Inflammatory macrophage treated with lipopolysaccharide for 1 hour (primary cell): ENCODE results near the gene PTPRN2.
"Not testable (repeated sequence)": the region's sequence is repeated elsewhere in the genome, so short reads cannot be mapped to it uniquely, and the experiment has no call there.

ENCODE experiments used
- DNase-seq, 2 donors: peaks; one replicate each; pipeline ENCODE4 v3.0.0-alpha.2; 2020 to 2022

Gene PTPRN2

DNA sequence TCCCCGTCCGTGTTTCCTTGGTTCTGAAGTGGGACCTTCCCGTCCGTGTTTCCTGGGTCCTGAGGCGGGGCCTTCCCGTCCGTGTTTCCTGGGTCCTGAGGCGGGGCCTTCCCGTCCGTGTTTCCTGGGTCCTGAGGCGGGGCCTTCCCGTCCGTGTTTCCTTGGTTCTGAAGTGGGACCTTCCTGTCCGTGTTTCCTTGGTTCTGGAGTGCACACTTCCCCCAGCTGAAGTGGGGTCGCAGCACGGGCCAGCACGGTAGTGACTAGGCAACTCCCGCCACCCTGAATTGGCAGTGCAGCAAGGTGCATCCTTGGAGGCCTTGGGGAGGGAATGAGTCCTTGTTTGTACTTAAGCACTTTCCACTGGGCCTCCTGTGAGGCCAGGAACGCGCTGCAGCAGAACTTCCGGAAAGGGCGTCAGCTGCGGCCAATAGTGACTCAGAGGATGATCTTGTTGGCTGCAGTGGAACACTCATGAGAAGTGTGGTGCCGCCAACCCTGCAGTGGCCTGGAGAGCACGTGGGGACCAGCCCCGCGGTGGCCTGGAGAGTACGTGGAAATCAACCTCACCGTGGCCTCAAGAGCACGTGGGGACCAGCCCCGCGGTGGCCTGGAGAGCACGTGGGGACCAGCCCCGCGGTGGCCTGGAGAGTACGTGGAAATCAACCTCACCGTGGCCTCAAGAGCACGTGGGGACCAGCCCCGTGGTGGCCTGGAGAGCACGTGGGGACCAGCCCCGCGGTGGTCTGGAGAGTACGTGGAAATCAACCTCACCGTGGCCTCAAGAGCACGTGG, 685.6 kb downstream of the PTPRN2 start:
- DNase-seq, result not testable (repeated sequence)

DNA sequence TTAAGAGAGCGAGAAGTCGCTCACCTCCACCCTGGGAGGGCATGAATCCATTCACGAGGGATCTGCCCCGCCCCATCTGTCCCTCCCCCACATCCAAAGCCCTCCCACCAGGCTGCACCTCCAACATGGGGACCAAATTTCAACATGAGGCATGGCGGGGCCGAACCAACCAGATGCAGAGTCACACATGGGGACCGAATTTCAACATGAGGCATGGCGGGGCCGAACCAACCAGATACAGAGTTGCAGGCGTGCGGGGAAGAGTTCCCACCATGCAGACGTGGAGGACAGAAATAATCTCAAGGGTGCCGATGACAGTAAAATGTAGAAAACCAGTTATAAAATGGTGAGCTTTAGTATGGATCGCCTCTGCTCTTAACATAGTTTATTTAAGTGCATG, 686.5 kb downstream of the PTPRN2 start:
- no peak for DNase-seq

DNA sequence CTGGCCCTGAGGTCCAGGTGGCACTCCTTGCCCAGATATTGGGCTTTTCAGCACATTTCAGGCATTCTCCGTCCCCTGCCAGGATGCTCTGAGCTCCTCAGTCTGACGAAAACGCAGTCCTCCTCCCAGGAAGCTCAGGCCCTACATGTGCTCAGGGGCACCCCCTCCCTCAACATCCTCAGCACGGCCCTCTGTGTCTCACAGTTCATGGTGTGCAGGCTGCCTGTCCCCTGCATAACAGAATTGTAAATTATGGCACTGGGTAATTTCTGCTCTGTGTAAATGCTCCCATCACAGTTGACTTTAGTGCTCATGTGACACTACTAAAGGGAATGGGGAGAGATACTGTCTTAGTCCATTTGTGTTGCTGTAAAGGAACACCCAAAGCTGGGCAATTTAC, 687.1 kb downstream of the PTPRN2 start:
- no peak for DNase-seq

DNA sequence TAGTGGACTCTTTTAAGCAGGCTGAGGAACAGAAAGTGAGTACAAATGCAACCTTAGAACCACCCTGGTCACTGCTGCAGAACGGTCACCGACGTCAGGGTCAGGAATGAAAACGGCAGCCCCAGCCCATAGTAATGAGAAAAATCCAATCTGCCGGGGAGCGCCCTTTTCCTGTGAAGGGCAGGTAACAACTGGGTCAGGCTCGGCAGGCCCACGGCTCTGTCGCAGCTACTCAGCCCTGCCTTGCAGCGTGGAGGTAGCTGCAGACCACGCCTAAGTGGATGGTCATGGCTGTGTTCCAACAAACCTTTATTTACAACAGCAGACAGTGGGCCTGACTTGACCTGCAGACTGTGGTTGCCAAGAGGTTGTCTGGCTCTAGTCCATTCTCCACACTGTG, 687.6 kb downstream of the PTPRN2 start:
- DNase-seq, result no peak

DNA sequence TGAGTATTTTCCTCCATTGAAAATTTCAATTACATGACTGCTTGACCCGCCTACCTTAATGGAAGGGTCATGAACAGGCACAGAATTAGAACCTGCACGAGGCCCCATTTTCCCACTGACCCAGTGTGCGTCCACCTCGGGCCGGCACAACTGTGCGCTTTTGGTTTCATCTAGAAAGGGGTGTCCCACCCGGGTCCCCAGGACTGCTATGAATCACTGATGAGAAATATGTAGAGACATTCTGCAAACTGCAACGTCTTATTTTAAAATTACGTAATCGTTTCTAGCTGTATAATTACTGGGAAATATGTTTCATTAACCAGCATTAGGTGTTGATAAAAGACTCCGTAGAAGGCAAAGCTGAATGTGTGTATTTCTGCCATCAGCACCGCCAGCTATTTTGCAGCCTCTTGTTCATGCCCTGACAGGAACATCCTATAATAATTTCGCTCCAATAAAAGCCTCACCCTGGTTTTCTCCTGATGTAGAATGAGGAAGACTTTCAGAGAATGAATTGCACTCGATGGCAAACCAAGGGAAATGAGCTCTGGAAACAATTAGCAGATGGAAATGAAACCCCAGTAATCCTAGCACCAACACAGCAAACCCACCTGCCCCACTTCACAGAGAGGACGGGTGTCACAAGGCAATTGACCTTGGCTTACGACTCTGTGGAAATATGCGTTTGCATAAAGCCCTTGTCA, 688.7 kb downstream of the PTPRN2 start:
- no peak for DNase-seq

DNA sequence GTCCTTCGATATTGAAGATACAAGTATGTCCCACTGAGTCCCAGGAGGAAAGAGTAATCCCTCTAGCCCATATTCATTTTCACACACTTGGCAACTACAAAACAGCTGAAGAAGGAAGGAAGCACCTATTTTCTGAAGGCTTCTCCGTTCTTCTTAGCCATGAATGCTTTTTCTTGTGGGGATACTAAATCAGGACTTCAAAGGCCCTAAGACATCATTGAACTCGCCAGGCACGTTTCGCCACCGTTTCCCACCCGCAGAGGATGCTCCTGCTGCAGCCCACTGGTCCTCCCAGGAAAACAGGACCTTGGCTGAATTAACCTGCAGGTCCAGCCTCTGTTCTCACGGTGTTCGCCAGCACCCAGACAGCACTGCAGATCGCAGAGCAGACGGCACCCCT, 689.4 kb downstream of the PTPRN2 start:
- no peak for DNase-seq

DNA sequence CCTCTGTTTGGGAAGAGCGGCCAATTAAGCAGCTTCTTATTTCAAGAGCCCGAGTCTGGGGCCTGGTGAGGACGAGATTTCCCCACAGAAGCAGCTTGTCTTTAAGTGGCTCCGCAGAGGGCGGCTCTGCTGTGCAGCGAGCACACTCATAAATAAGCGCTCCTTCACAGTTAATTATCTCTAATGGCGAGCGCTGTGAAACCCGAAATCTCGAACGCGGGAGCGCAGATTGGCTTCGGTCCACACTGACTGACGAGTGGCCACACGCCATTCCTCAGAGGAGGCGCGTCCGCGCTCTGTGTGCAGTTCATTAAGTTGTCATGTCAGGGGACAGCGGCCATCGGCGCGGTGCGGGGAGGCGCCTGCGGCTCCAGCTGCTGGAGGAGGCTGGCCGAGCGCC, 689.9 kb downstream of the PTPRN2 start:
- DNase-seq, result no peak

DNA sequence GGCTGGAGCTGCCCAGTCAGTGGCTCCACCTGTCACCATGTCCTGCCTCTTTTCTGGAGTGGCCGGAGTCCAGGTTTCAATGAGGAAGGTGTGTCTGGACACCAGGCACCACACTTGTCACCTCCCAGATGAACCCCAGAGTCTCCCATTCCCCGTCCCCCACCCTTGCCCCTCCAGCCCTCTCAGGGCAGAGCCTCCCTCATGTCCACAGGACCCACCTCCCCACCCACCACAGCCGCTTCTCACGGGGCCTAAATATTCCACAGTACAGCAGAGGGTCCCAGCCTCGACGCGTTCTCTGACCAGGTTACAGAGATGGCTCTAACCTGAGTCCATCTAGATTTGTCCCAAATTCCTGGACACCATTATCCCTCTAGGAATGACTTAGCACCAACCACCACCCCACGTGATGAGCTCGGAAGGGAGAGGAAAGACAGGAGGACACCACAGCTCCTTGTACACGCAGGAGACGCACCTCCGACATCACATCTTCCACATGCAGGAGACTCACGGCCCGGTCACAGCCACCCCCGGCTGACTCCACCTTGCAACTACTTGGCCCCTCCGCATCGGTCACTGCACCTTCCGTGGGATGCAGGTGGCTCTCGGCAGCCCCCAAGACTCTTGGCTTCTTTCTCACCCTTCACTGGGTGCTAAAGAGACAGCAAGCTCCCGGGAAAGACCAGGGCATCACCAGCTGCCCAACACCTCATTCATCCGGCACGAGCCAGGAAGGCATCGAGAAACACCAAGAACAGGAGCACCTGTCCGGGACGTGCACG, 690.7 kb downstream of the PTPRN2 start:
- no peak for DNase-seq

DNA sequence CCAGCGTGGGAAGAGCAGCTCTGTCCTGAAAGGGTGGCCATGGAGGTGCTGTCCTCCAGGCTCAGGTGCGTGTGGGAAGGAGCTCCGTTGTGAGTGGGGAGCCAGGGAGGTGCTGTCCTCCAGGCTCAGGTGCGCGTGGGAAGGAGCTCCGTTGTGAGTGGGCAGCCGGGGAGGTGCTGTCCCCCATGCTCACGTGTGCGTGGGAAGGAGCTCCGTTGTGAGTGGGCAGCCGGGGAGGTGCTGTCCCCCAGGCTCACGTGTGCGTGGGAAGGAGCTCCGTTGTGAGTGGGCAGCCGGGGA, 691.3 kb downstream of the PTPRN2 start:
- not testable (repeated sequence) for DNase-seq

DNA sequence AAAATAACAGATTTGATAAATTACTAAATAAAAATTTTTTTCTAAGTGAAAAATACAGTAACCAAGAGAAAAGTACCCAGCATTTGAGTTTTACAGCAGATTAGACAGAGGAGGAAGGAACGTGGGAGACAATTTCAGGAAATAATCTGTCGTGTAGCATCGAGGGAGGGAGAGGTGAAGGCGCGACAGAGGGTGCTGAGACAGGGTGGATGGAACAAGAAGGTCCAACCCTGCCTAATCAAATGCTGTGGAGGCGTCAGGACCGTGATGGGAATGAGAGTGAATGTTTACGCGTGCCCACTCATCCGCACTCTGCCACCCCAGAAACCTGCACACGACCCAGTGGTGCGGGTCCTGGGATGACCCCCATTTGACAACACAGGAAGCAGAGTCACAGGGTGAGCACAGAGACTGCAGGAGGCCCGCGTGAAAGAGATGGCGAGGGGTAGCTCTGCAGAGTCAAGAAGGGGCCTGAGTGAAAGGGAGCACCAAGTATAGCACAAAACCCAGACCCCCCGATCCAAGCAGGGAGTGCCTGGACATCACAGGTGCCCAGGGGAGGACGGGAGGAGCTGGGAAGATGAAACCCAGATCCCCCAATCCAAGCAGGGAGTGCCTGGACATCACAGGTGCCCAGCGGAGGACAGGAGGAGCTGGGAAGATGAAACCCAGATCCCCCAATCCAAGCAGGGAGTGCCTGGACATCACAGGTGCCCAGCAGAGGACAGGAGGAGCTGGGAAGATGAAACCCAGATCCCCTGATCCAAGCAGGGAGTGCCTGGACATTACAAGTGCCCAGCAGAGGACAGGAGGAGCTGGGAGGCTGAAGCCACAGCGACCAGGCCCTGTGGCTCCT, 691.9 kb downstream of the PTPRN2 start:
- DNase-seq, result no peak

DNA sequence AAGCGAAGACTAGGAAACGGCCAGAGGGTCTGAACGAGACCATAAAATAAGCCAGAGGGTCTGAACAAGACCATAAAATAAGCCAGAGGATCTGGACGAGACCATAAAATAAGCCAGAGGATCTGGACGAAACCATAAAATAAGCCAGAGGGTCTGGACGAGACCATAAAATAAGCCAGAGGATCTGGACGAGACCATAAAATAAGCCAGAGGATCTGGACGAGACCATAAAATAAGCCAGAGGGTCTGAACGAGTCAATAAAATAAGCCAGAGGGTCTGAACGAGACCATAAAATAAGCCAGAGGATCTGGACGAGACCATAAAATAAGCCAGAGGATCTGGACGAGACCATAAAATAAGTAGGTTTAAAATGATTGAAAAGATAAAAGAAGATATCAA, 692.5 kb downstream of the PTPRN2 start:
- DNase-seq, result not testable (repeated sequence)

DNA sequence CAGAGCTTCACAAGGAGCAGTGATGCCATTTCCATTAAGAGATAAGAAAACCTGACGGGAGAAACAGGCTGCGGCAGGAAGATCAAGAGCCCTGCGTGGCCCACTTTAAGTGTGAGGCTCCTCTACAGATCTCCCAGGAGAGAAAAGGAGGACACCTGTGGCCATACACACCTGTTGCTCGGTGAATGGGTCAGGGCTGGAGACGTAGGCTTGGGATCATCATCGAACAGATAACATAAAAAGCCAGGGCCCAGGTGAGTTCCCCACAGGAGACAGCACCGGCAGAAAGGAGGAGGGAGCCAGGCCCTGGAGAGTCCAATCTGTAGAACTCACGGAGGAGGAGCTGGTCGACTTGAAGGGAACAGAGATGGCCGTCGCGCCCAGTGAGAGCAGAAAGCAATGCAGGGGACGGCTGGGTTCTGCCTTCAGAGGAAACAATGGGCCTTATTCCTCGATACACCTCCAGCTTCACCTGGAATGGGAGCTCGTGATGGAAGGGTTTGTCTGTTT, 694.0 kb downstream of the PTPRN2 start:
- DNase-seq, result no peak

DNA sequence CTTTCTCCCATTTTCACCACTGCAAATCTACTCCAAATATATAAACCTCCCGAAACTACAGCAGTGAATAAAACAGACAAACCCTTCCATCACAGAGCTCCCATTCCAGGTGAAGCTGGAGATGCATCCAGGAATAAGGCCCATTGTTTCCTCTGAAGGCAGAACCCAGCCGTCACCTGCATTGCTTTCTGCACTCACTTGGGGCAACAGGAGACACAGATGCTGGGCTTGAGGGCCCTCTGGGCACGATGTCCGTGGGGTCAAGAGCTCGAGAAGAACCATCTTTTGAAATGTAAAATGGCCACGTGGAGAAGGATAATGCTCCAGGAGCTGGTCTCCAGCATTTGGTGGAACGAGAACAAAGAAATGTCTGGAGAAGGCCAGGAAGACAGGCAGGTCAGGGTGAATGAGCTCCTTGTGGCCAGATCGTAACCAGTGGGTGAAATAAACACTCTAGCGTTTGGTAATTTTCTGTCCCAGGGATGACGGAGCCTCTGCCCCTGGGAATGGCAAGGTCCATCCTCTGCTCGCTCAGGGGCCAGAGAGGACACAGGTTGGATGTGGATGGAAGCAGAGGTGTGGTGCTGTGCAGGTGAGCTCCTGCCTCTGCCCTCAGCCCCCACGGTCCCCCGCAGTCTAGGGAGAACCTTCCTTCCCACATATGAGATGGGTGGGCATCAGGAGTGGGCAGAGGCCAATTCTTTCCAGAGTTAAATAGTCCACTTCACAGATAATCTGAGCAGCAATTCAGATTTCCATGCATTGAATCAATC, 694.7 kb downstream of the PTPRN2 start:
- DNase-seq, result no peak

DNA sequence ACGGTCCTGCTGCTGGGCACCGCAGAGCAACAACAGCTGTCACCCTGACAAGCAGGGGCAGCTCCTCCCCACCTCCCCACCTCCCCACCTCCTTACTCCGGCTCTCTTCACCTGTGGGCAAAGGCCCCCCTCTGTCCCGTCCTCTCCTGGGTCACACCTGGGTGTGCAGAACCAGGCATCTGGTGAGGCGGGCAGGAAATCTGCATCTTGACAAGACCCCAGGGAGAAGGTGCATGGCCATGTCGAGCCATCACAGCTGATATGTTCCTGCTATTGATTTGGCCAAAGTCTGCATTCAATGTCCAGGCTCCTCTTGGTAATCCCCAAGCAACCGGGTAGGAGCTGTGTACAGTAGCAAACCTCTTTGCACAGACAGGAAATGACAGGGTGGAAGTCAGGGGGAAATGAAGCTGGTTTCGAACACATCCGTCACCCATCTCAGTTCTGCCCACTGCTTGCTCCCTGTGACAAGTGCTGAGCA, 696.7 kb downstream of the PTPRN2 start:
- DNase-seq, result no peak

DNA sequence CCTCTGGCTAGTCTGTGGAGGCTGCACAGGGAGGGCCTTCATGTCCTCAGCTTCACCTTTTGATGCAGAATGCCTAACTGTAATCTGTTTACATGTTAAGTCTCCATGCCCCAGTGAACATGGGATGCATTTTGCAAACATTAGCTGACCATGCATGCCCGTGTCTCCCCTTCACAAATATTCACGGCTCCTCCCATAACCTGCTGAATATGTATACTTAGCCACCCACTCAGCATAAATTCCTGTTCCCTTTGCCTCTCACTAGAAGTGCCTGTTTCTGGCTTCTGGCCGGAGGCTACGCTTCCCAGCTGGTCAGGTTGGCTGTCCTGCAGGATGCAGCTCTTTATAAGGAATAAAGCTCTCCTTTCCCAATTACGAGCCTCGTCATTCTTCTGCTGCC, 698.1 kb downstream of the PTPRN2 start:
- DNase-seq, result no peak

DNA sequence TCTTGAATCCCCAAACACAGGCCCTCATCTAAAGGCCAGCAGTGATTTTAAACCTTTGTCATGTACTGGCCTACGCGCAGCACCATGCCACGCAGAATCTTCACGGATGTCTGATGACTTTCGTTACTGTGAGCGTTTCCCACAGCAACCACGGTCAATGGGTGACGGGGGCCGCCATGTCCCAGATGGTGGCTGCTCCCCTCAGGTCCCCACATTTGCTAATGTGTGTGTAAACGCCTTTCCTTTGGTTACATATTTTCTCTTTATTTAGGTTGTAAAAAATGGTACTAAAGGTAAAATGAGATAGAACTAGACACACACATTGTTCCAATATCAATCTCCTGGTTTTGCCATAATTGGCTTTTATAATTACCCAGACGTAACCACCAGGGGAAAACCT, 699.0 kb downstream of the PTPRN2 start:
- no peak for DNase-seq

DNA sequence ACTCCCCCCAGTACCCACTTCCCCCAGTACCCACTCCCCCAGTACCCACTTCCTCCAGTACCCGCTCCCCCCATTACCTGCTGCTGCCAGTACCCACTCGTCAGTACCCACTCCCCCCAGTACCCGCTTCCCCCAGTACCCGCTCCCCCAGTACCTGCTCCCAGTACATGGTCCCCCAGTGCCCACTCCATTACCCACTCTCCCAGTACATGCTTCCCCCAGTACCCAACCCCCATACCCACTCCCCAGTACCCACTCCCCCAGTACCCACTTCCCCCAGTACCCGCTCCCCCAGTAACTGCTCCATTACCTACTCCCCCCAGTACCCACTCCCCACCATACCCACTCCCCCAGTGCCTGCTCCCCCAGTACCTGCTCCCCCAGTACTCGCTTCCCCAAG, 700.2 kb downstream of the PTPRN2 start:
- DNase-seq, result no peak

DNA sequence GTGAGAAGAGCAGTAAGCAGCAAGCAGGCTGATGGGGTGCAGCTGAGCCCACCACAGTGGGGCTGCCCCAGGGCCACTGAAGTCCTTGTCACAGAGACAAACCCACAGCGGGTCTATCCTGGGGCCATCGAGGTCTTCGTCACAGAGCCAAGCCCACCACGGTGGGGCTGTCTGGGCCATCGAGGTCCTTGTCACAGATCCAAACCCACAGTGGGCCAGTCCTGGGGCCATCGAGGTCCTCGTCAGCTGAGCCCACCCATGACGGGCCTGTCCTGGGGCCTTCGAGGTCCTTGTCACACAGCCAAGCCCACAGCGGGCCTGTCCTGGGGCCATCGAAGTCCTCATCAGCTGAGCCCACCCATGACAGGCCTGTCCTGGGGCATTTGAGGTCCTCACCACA, 700.9 kb downstream of the PTPRN2 start:
- no peak for DNase-seq

DNA sequence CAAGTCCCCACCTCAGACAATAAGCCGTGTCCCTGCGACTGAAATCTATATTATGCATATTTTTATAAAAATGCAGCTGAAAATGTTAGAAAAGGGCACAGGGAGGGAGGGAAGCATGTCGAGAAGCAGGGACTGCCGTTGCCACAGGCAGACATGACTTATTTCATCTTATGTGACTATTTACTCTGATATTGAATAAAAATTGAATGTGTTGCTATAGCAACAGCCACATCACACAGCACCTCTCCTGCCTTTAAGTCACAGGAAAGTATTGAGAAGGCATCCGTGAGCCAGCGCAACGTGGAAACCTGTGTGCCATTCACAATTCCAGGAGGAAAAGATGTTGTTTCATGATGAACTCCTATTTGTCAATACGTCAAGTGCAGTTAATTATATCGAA, 701.4 kb downstream of the PTPRN2 start:
- DNase-seq, result no peak

DNA sequence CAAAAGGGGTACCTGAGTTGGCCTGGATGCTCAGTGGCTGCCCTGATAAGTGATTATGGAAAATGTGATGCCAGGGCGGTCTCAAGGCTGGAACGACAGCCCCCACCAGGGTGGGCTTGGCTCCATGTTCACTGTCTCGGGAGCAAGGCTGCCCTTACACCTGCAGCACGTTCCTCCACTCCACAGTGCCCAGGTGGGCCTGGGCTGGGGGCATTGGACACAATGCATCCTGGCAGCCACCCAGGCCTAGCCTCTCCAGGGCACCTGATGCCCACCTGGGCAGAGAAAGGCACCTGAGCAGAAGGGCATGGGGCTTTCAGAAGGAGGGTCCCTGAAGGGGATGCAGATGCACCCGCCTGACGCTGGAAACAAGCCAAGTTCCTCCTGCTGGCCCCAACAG, 702.5 kb downstream of the PTPRN2 start:
- no peak for DNase-seq

DNA sequence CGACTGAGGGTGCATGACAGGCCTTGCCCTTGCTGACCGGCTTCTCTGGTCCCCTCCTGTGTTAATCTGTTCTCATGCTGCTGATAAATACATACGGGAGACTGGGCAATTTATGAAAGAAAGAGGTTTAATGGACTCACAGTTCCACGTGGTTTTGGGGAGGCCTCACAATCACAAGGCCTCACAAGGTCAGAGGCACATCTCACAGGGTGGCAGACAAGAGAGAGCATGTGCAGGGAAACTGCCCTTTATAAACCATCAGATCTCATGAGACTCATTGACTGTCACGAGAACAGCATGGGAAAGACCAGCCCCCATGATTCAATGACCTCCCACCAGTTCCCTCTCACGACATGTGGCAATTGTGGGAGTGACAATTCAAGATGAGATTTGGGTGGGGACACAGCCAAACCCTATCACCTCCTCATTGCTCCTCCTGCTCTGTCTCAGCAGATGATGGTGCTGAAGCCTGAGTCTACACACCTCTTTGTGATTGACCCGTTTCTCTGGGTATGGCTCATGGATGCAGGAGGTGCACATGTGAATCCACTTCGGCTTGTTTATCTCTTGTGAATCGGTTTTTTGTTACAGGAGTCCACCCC, 703.1 kb downstream of the PTPRN2 start:
- DNase-seq, result no peak
